Body of pancreas (tissue), 4 donors: ENCODE data around the gene USP32.

ENCODE experiments used
- POLR2A ChIP-seq, 3 donors: fragments of 450-650 bp; IDR thresholded peaks; one replicate each; pipeline ENCODE4 v1.6.1; 2016; ENCODE audit warnings: antibody characterized with exemption in 3 of 3, mild to moderate bottlenecking in 2 of 3
- TF ChIP-seq, protein P1 (sequence below), 7 experiments: fragments of 450-650 bp in 4 of 7; fragments of 200-600 bp in 3 of 7; sonication (generic) in 3 of 7; IDR thresholded peaks; one replicate each; pipeline ENCODE4 v1.5.1; 2016 to 2019; ENCODE audit warnings: antibody characterized with exemption in 7 of 7

DNA sequence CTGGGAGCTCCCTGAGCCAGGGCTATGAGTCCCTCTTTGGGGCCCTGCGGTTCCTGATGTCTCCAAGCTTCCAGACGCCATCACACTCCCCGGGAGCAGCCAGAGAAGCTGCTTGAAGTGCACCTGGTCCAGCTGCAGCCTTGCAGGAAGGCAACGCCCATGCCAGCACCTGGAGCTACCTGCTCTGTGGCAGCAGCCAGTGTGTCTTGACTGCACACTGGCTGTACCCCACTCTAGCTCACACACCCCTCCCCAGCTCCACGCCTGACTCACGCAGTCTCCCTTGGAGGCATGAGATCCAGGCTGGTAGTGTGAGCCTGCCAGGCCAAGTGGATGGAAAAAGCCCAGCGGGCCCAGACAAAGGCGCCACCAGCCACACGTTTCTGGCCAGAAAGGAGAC is 63.3 kb downstream of the USP32 start:
- TF ChIP-seq, protein P1, sequence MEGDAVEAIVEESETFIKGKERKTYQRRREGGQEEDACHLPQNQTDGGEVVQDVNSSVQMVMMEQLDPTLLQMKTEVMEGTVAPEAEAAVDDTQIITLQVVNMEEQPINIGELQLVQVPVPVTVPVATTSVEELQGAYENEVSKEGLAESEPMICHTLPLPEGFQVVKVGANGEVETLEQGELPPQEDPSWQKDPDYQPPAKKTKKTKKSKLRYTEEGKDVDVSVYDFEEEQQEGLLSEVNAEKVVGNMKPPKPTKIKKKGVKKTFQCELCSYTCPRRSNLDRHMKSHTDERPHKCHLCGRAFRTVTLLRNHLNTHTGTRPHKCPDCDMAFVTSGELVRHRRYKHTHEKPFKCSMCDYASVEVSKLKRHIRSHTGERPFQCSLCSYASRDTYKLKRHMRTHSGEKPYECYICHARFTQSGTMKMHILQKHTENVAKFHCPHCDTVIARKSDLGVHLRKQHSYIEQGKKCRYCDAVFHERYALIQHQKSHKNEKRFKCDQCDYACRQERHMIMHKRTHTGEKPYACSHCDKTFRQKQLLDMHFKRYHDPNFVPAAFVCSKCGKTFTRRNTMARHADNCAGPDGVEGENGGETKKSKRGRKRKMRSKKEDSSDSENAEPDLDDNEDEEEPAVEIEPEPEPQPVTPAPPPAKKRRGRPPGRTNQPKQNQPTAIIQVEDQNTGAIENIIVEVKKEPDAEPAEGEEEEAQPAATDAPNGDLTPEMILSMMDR (IDR thresholded peaks at IDR 0.05) = no peak
- TF ChIP-seq POLR2A (IDR thresholded peaks at IDR 0.05) = no peak
